NCI-H2227 treated with DMSO at 0.1 percent for 48 hours (cell line): ENCODE measurements around the gene GPR17.

Source experiments
- DNase-seq: peaks from one replicate; lab custom pipeline; 2025; lab: John Stamatoyannopoulos, UW

Gene GPR17

GRCh38 chr2:127694986-127695385 lies 49.0 kb downstream of the GPR17 start:
- DNase-seq: no peak

DNA sequence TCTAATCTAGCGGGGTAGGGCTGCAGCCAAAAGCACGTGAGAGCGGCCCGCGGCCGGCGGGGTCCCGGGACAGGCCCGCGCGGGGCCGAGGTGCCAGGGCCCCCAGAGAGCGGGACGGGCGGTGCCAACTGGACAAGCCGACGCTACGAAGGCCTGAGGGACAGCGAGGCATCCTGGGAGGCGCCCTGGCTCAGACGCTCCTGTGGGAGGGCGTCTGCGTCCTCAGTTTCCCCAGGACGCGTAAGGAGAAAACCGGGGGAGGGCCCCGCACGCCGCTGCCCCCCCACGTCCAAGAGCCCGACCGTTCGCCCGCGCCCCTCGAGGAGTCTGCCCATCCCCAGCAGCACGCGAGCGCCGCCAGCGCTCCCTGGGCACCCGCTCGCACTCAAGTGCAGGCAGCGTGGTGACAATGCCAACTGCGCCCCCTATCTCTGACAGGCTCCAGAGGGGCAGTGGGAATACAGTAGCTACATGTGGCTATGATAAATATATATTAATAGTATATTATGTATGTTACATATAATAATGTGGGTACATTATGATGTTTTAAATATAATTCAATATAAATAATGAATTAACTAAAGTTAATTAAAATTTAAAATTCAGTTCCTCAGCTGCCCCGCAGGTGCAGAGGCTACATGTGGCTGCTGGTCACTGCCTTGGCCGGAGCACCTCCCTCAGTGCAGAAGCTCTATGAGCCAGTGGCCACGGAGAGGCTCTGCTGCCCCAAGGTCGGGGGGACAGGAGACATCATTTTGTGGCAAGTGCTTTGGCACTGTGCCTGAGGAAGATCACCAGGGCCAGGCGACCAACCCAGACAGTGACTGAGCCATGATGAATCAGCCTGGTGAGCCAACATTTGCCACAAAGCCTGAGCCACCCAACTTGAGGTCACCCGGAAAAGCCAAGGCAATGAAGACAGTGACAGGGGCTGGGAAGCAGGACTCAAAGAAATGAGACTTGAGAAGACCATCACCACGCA lies 49.8 kb downstream of the GPR17 start:
- peak; percentile 44 for DNase-seq

- DNase-seq: no peak
These were observed 51.7 kb downstream of the GPR17 start for GRCh38 chr2:127697482-127698180.

GRCh38 chr2:127698553-127699355 lies 52.8 kb downstream of the GPR17 start:
- DNase-seq: no peak

DNA sequence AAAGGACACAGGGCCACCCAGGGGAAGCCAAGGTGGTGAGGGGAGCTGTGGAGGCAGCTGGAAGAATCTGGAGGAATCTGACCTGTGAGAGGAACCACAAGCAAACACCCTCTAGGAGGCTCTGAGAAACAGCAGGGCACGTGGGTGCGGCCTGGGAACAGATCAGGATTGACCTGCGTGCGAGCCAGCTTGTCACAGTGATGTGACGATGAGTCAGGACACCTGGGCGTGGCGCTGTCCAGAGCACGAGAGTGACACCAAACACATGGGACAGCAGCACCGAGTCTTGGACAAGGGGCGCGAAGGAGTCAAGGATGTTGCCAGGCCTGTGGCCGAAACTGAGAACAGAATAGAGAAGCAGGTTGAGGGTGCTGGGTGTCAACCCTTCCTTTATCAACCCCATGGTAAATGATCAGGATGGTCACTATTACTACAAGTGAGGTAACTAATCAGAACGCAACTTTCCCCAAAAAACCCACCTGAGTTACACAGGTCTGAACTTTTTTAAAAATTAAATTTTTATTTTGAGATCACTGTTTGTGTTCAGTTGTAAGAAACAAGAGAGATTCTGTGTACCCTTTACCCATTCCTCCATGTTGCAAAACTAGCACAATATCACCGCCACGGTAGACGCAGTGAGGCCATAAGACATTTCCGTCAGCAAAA lies 54.7 kb downstream of the GPR17 start:
- peak; percentile 68 for DNase-seq

DNA sequence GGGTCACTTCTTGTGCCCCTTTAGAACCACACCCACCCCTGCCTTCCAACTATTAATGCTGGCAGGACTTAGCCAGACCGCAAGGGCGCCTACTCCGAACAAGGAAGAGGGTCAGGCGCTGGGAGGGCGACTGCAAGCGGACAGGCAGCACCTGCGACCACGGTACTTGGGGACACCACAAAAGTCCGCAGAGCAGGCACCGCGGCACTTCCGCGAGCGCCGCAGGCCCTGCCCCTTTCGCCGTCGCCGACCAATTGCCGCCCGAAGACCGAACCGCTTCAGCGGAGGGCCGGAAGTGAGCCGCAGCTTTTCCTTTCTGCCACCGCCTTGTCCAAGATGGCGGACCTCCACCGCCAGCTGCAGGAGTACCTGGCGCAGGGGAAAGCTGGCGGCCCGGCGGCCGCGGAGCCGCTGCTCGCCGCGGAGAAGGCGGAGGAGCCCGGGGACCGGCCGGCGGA lies 55.3 kb downstream of the GPR17 start, which contains the start of gene SFT2D3:
Gene SFT2D3, plus strand, starts transcription at position 305 of the 458 bp plus-strand sequence. Its CDS starts 32 bp downstream, at position 337.
- peak; percentile 94 for DNase-seq

DNA sequence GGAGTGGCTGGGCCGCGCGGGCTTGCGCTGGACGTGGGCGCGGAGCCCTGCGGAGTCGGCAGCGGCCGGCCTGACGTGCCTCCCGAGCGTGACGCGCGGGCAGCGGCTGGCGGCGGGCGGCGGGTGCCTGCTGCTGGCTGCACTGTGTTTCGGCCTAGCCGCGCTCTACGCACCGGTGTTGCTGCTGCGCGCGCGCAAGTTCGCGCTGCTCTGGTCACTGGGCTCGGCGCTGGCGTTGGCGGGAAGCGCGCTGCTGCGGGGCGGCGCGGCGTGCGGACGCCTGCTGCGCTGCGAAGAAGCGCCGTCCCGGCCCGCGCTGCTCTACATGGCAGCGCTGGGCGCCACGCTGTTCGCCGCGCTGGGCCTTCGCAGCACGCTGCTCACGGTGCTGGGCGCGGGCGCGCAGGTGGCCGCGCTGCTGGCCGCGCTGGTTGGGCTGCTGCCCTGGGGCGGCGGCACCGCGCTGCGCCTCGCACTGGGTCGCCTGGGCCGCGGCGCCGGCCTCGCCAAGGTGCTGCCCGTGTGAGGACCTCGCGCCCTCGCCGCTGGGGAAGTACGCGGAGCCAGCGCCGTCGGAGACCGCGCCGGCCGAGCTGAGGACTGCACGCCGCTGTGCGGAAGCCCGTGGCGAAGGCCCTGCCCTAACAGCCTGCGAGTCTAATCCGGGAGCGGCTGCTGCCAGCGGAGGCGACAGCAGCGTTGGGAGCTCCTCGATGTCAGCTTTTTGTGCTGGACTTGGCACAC lies 55.9 kb downstream of the GPR17 start:
- peak; percentile 72 for DNase-seq
